ENCODE results near the gene CFAP58. TPM values are rescaled to one million over a fixed set of nuclear protein-coding genes. Genes with fewer than 3 reads are reported as not detected.

Gene CFAP58
- total and polyA plus RNA-seq, 4 donors, result 0.01 to 0.09 (median 0.08) TPM; not detected in 1

DNA sequence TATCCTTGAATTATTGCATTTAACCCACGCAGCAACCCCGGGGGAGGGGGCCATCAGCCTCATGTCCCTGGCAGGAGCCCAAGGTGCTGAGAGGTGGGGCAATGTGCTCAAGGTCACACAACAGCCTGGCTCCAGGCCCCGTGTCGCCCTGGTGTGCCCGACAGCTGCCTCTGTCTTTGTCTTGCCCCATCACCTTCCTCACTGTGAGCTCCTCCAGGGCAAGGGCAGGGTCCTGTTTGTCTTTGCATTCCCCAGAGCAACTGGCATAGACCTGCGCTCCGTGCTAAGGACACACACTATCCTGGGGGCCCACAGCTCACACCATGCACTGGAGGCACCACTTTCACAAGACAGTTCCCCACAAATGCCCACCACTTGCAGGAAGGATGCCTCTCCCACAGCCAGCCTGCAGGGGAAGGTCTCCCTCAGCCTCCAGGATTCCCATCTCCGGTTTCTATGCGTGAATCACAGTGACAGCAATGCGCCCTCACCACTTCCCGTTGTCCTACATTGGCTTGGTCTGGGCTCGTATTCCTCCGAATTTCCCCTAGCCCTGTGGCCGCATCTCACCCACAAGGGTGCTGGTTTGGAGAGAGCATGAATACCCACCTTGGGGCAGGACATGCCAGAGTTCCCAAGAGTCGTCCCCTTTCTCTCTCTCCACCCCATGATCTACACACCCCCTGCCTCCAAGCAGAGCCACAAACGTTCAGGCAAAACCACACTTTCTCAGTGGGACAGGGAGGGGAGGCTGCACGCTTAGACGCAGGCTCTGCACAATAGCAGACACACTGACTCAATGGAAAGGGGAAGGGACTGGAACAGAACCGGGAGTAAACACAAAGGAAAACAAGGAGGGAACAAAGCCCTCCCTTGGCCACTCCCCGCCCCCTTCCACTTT, 25.6 kb upstream of the CFAP58 start:
- H3K27ac ChIP-seq (ENCODE audit: low read depth in 1 of 2, low read length in 2 of 2), result peak overlapping the region; percentile 32 to 69
- no peaks in the 10 kb centered on the region for H3K9me3 ChIP-seq (ENCODE audit: control insufficient read depth in 4 of 4, low read length in 3 of 4)
- no peak overlapping the region for H3K9ac ChIP-seq (ENCODE audit: low read depth in 1 of 2, low read length in 2 of 2)
- no peaks in the 10 kb centered on the region for H3K36me3 ChIP-seq (ENCODE audit: control insufficient read depth in 4 of 4, insufficient read depth in 3 of 4, low read depth in 1 of 4, low read length in 3 of 4)
- WGBS, result 59% methylated on average over 20 of the region's 20 CpGs
- TF ChIP-seq, protein P1, sequence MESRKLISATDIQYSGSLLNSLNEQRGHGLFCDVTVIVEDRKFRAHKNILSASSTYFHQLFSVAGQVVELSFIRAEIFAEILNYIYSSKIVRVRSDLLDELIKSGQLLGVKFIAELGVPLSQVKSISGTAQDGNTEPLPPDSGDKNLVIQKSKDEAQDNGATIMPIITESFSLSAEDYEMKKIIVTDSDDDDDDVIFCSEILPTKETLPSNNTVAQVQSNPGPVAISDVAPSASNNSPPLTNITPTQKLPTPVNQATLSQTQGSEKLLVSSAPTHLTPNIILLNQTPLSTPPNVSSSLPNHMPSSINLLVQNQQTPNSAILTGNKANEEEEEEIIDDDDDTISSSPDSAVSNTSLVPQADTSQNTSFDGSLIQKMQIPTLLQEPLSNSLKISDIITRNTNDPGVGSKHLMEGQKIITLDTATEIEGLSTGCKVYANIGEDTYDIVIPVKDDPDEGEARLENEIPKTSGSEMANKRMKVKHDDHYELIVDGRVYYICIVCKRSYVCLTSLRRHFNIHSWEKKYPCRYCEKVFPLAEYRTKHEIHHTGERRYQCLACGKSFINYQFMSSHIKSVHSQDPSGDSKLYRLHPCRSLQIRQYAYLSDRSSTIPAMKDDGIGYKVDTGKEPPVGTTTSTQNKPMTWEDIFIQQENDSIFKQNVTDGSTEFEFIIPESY (IDR thresholded peaks at IDR 0.05), result no peak
- no peak for TF ChIP-seq TAF1 (conservative IDR thresholded peaks at IDR 0.05)
- TF ChIP-seq, protein P2, sequence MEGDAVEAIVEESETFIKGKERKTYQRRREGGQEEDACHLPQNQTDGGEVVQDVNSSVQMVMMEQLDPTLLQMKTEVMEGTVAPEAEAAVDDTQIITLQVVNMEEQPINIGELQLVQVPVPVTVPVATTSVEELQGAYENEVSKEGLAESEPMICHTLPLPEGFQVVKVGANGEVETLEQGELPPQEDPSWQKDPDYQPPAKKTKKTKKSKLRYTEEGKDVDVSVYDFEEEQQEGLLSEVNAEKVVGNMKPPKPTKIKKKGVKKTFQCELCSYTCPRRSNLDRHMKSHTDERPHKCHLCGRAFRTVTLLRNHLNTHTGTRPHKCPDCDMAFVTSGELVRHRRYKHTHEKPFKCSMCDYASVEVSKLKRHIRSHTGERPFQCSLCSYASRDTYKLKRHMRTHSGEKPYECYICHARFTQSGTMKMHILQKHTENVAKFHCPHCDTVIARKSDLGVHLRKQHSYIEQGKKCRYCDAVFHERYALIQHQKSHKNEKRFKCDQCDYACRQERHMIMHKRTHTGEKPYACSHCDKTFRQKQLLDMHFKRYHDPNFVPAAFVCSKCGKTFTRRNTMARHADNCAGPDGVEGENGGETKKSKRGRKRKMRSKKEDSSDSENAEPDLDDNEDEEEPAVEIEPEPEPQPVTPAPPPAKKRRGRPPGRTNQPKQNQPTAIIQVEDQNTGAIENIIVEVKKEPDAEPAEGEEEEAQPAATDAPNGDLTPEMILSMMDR (IDR thresholded peaks at IDR 0.05; ENCODE audit: low read depth, low read length, missing input control), result no peak
- TF ChIP-seq RXRA (IDR thresholded peaks at IDR 0.05), result no peak
- TF ChIP-seq SP1 (IDR thresholded peaks at IDR 0.05), result no peak
- TF ChIP-seq HNF4G (IDR thresholded peaks at IDR 0.05), result no peak
- no peak for TF ChIP-seq YY1 (IDR thresholded peaks at IDR 0.05)
- no peaks in the 10 kb centered on the region for H3K27me3 ChIP-seq (ENCODE audit: control insufficient read depth in 4 of 4, insufficient read depth in 4 of 4, low read length in 3 of 4)
- H3K4me3 ChIP-seq (ENCODE audit: low read depth in 1 of 3, low read length in 3 of 3), result no peak overlapping the region
- no peak for DNase-seq (ENCODE audit: low spot score)
- peaks cover 2 to 26% (median 13%) of the 10 kb centered on the region in 4 donors for H3K4me1 ChIP-seq (ENCODE audit: control insufficient read depth in 4 of 4, insufficient read depth in 4 of 4, low read length in 3 of 4)

DNA sequence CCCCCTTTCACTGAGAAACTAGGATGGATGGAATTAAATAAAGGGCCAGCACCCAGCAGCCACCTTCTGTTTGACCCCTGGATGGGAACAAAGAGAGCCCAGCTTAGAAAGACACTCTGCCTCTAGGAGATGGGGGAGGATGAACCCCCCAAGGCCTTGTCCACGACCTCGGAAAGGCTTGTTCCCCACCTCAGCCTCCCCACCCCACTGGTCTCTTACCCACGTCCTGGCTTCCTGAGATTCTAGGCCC, 25.1 kb upstream of the CFAP58 start:
- Histone ChIP-seq H3K9ac (ENCODE audit: low read depth in 1 of 2, low read length in 2 of 2) (no peak overlapping the region), H3K9me3 (ENCODE audit: control insufficient read depth in 4 of 4, low read length in 3 of 4) (no peaks in the 10 kb centered on the region), H3K4me3 (ENCODE audit: low read depth in 1 of 3, low read length in 3 of 3) (no peak overlapping the region), H3K36me3 (ENCODE audit: control insufficient read depth in 4 of 4, insufficient read depth in 3 of 4, low read depth in 1 of 4, low read length in 3 of 4) (no peaks in the 10 kb centered on the region), H3K27ac (ENCODE audit: low read depth in 1 of 2, low read length in 2 of 2) (peak overlapping the region; percentile 23 to 69), H3K27me3 (ENCODE audit: control insufficient read depth in 4 of 4, insufficient read depth in 4 of 4, low read length in 3 of 4) (no peaks in the 10 kb centered on the region), H3K4me1 (ENCODE audit: control insufficient read depth in 4 of 4, insufficient read depth in 4 of 4, low read length in 3 of 4) (peaks cover 2 to 26% (median 13%) of the 10 kb centered on the region in 4 donors)
- no peak for TF ChIP-seq JUND (IDR thresholded peaks at IDR 0.05)
- TF ChIP-seq HNF4G (IDR thresholded peaks at IDR 0.05), result no peak
- no peak for TF ChIP-seq FOXA1 (IDR thresholded peaks at IDR 0.05)
- TF ChIP-seq, protein P3, sequence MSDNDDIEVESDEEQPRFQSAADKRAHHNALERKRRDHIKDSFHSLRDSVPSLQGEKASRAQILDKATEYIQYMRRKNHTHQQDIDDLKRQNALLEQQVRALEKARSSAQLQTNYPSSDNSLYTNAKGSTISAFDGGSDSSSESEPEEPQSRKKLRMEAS (IDR thresholded peaks at IDR 0.05), result no peak
- TF ChIP-seq HNF4A (conservative IDR thresholded peaks at IDR 0.05), result no peak
- TF ChIP-seq SP1 (IDR thresholded peaks at IDR 0.05), result no peak
- TF ChIP-seq, protein P4, sequence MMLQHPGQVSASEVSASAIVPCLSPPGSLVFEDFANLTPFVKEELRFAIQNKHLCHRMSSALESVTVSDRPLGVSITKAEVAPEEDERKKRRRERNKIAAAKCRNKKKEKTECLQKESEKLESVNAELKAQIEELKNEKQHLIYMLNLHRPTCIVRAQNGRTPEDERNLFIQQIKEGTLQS (IDR thresholded peaks at IDR 0.05), result no peak
- TF ChIP-seq, protein P2 (IDR thresholded peaks at IDR 0.05; ENCODE audit: low read depth, low read length, missing input control), result no peak
- TF ChIP-seq, protein P5, sequence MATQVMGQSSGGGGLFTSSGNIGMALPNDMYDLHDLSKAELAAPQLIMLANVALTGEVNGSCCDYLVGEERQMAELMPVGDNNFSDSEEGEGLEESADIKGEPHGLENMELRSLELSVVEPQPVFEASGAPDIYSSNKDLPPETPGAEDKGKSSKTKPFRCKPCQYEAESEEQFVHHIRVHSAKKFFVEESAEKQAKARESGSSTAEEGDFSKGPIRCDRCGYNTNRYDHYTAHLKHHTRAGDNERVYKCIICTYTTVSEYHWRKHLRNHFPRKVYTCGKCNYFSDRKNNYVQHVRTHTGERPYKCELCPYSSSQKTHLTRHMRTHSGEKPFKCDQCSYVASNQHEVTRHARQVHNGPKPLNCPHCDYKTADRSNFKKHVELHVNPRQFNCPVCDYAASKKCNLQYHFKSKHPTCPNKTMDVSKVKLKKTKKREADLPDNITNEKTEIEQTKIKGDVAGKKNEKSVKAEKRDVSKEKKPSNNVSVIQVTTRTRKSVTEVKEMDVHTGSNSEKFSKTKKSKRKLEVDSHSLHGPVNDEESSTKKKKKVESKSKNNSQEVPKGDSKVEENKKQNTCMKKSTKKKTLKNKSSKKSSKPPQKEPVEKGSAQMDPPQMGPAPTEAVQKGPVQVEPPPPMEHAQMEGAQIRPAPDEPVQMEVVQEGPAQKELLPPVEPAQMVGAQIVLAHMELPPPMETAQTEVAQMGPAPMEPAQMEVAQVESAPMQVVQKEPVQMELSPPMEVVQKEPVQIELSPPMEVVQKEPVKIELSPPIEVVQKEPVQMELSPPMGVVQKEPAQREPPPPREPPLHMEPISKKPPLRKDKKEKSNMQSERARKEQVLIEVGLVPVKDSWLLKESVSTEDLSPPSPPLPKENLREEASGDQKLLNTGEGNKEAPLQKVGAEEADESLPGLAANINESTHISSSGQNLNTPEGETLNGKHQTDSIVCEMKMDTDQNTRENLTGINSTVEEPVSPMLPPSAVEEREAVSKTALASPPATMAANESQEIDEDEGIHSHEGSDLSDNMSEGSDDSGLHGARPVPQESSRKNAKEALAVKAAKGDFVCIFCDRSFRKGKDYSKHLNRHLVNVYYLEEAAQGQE (IDR thresholded peaks at IDR 0.05), result no peak
- TF ChIP-seq NR2F2 (IDR thresholded peaks at IDR 0.05), result no peak
- TF ChIP-seq, protein P1 (IDR thresholded peaks at IDR 0.05), result no peak
- TF ChIP-seq YY1 (IDR thresholded peaks at IDR 0.05), result no peak
- WGBS, result 63% methylated on average over 3 of the region's 3 CpGs
- DNase-seq (ENCODE audit: low spot score), result no peak

All from liver (tissue), 9 donors.